ENCODE data around the gene BHMT. TPM values are rescaled to one million over a fixed set of nuclear protein-coding genes. Genes with fewer than 3 reads are reported as not detected.
A peak's percentile ranks its signal among the peaks of the same experiment; 100 is the strongest.
"Not testable (repeated sequence)": the region's sequence is repeated elsewhere in the genome, so short reads cannot be mapped to it uniquely, and the experiment has no call there.

Gene BHMT
- total RNA-seq, 1 donor from 2014 or later: not detected

DNA sequence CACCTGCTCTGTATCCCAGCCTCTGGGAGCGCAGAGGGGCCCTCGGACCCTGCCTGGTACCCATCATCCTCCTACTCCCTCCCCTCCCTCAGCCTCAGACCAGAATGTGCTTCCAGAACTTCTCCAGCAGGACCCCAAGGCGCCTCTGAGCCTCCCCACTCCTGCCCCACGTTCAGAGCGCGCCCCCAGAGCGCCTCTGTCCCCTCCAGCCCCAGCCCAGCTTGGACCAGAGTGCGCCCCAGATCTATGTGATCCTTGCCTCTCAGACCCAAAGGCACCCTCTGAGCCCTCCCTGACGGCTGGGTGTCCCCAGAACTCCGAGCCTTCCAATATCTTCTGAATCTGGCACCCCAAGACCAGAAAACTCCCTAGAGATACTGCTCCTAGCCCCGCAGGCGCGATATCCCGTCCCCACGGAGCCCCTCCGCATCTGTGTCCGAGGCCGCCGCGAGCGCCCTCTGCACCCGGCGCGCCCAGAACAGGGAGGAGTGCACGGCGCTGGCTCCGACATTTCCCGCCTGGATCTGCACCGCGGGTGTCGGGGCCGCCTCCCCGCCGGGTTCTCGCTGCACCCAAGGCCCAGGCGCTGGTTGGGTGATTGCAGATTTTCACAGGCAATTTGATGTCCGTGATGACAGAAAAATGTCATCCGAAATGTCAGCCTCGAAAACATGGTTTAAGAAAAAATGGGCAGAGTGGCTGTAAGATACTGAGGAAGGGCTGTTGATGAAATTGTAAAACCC lies 522 bp downstream of the BHMT start:
- DNase-seq: no peak

DNA sequence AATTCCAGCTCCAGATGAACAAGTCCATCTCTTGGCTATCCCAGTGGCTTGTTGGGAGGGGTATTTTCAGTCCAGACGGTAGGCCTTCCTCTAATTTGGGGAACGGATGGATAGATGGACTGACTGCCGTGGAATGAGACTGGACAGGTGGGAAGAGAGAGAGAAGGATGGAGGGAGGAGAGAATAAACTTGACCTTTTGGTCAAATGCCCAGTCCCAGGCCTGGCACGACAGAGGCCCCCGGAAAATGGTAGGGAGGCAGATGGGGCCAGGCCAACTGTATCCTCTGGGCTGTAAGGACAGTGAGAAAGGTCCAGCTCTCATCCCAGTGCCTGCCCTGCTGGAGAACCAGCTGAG lies 1.1 kb downstream of the BHMT start:
- no peak for DNase-seq

DNA sequence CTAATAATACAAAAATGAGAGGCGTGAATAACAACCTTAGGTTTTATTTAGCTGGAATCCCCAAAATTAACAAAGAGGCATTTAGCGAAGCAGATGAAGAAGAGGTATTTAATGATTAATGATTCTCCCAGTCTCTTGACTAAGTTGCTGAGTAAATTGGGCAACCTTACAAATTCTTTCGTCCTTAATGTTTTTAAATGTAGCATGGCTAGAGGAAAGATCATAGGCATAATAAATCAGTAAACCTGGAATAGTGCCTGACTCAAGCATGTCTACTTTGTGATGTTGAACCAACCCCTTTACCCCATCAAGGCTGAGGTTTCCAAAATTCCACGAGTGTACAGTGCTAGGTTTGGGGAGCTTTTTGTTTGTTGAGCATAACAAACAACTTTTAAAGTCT lies 7.9 kb downstream of the BHMT start:
- DNase-seq: no peak

DNA sequence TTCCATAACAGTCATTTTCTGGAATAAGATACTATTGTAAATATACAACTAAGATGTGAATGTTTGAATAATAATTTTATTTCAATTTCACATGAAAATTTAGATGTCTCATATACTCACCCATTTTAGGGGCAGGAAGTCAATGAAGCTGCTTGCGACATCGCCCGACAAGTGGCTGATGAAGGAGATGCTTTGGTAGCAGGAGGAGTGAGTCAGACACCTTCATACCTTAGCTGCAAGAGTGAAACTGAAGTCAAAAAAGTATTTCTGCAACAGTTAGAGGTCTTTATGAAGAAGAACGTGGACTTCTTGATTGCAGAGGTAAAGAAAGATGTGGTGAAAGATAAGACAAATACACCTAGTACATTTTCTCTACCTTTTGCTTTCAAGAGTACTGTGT lies 8.6 kb downstream of the BHMT start:
- no peak for DNase-seq

DNA sequence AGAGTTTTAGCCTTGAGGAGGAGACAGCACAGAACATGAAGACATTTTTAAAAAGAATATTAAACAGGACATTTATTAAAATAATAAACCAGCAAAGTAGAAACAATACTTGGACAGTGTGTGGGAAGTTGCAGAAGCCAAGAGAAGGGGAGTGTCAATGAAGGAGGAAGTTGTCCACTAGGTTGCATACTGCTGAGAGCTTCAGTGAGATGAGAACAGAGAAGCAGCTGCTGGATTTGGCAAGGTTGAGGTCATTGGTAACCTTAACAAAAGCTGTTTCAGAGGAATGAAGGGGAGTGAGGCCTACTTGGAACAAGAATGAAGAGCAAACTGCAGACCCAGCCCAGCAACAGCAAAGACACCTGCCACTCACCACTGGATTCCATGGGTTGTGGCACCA lies 11.4 kb downstream of the BHMT start:
- DNase-seq: no peak

DNA sequence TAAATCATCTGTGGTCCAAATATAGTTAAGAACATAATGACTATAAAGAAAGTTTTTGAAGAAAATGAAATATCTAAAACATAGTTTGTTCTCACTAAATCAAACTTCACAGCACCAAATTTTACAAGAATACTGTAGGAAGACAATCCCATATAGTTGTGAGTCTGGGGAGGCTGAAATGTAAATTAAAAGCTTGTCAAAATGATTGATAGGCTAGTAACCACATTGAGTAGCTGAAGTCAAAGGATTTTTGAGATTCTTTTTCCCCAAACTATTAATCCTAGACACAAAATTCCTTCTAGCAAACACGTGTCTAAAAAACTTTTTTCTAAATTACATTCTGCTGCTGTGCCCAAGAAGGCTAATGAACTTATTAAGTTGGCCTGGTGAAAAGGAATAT lies 13.0 kb downstream of the BHMT start:
- DNase-seq: no peak

DNA sequence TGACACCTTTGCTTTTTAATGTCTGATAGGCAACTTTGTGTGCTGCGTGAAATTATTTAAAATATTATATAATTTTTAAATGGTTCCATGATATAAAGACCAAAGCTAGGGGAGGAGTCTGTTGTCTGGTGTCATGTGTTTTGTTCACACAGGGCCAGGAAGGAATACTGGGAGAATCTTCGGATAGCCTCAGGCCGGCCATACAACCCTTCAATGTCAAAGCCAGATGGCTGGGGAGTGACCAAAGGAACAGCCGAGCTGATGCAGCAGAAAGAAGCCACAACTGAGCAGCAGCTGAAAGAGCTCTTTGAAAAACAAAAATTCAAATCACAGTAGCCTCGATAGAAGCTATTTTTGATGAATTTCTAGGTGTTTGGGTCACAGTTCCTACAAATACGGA lies 19.2 kb downstream of the BHMT start:
- no peak for DNase-seq

DNA sequence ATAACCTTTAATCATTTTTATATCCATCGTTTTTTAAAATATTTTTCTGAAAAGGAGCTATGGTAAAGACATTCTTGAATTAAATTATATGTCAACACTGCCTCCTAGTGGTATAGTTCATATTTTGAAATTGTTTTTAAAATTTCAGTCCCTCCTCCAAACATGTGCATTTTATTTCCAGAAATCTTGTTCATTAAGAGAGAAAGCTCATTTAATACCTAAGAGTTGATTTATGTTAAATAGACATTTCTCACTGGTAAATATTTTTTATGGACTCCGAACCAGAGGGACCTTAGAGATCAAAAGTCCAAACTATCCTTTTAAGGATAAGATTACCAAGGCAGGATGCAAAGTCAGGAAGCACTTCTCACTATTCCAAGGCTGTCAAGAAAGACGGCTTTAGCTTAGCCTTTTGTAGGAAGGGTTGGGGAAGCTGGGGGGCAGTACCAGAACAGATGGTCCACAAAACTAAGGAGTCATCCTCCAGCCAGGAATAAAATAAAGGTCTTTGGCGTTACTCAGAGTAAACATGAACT lies 21.6 kb downstream of the BHMT start:
- peak; percentile 66 for DNase-seq

DNA sequence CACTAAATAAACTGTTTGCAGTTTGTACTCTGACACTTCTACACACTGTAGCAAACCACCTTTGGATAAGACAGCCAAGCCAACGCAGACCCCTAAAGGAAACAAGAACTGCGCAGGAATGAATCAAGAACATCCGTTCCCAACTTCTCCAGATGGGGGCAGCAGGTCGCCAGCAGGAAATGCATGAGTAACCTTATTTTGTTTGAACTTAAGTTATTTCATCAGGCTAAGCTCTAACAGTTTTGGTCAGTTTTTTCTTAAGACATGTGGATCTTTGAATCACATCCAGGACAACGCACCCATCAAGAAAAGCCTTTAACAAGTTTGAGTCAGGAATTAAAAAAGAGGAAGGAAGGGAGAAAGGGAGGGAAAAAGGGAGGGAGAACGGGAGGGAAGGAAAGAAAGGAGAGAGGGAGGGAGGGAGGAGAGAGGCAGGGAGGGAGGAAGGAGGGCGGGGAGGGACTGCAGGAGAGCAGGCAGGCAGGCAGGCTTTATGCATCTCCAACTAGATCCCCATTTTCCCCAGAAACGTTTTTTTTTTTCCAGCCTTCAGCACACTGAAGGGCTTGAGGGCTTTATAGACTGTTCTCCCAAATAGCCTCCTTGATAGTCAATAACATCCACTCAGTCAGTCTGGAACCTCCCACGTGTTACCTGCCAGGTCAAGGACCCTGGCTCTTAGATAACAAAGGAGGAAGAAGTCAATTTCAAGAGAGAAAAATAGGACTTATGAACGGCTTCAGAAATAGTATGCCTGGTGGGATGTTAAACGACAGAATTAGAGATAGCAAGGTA lies 22.2 kb downstream of the BHMT start:
- DNase-seq: peak; percentile 81

DNA sequence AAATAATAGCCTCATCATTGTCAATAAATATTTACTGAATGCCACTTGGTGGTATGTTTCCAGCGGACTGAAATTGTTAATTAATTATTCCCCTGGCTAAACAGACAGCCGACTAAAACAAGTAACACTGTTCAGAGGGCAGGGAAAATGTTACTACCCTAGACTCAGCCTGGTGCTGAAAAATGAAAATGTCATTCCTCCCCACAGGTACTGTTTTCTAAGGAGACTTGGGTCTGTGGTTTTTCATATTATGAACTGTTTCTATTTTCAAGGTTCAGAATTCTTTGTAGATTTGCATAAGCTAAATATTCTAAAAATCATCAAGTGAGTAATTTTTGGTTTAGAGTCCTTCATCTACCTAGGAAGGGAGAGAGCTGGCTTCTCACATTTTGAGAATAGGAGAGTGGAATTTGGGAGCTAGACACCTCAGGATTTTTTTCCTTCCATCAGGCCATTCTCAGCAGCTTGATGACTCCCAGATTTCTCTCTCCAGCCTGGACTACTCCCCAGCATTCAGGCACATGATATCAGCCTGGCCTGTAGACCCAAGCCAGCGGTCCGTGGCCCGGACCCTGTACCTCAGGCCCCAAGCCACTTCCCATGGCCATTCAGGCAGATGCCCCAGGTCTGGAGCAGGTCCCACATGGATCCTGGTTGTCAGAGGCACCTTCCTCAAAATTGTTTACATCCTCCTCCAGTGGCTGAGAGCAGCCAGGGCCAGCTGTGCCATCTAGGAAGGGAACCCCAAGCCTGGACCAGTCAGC lies 24.4 kb downstream of the BHMT start:
- DNase-seq: no peak

DNA sequence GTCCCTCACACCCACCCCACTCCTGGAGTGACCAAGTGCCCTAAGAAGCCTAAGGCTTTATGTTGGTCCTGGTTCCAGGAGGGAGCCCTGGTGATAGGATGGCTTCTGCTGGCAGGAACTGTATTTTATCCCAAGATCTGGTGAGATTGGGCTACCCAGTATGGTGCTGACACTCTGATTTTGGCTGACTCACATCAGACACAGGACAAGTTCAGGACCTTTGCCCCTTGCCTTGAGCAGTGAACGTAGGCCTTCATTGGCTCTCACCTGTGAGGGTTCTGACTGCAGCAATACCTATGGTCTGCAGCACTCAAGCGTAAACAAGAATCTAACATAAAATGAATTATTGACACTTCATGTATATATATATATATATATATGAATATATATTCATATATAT lies 25.0 kb downstream of the BHMT start:
- DNase-seq: no peak

DNA sequence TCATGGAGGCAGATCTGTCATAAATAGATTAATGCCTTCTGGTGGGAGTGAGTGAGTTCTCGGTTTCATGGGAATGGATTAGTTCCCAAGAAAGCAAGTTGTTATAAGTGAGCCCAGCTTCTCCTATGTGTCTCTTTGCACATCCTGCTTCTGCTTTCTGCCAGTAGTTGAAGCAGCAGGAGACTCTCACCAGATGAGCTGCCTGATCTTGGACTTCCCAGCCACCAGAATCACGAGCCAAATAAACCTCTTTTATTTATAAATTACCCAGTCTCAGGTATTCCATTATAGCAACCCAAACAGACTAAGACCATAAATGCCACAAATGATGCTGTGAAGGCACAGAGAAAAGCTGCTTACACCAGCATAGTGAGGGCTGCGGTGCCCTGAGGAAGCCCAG lies 28.9 kb downstream of the BHMT start:
- no peak for DNase-seq

DNA sequence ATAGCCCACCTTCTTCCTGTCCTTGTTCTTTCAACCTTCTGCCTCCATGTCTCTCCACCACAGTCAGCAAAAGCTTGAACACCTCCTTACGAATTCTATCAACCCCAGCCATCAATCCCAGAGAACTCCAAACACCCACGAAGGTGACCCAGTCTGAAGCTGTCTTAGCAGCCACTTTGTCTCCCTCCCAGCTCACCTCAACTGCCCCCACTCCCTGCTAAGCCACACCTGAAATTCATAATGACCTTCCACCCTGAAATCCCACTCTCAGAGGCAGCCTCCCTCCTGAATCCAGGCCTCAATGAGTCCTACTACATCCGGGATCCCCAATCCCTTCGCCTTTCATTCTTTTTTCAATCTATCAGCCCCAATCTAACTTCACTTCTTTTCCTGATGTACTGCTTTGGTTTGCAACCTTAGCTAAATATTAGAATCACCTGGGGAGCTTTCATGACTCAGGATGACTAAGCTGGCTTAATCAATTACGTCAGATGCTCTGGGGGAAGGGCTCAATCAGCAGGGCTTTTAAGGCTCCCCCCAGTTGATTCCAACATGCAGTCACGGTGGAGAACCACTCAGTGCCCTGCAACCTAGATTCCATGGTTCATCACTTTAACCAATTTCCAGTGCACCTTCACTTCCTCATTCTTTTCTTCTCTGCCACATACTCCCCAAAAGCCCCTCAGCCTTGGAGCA lies 32.2 kb downstream of the BHMT start:
- no peak for DNase-seq

DNA sequence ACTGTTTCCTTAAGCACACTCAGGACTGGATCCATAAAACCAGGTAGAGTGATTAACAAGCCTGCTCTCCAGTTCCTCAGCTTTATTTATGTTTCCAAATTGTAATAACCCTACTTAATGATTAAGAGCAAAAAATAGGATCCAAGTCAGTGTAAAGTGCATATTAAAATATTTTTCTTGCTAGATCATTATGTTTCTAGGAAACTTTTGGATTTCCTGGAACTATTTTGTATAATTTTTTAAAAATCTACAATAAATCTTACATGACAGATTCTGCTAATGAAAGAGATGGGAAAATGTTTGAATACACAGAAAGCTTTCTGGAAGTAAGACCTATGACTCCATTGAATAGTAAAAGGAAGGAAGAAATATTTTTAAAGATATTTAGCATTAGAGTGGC lies 35.5 kb downstream of the BHMT start:
- DNase-seq: no peak

DNA sequence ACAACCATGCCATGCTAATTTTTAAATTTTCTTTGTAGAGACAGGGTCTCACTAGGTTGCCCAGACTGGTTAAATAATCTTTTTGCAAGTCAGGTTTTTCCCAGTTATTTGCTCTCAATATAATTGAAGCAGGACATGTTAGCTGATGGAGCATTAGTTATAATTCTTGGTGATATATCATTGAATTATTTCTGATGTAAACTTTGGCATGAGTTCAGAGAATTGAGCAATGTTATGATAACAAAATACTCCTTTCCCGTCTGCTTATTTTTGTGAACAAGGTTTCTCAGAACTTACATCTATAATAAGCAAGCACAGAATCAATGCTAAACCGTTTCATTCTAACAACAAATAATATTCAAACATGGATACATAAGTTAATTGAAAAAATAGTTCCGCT lies 37.8 kb downstream of the BHMT start:
- no peak for DNase-seq

DNA sequence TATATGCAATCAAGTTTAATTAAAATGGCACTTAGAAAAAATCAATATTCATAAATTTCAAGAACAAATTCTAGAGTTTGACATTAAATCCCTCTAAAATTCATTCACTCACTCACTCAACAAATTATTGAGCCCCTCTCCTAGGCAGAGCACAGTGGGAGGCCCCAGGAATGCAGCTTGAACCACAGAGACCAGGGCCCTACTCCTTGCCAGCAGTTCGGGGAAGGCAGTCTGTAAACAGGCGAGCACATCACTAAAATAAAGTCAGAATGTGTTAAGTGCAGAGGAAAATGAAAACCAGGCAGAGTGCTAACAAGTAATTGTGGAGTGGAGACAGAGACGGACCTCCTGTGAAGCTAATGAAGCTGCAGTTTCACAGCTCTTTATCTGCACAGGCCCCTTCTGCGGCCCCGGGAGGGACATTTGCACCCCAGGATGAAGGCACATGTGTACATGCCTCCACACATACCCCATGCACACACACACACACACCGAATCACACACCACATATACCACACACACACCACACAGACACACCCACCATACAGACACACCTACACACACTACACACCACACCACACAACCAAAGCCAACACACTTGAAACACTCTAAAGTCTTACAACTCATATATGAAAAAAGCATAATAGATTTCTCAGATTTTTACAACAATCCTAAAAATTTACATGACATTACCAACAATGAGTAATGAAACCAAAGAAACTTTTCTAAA lies 40.5 kb downstream of the BHMT start:
- DNase-seq: no peak

DNA sequence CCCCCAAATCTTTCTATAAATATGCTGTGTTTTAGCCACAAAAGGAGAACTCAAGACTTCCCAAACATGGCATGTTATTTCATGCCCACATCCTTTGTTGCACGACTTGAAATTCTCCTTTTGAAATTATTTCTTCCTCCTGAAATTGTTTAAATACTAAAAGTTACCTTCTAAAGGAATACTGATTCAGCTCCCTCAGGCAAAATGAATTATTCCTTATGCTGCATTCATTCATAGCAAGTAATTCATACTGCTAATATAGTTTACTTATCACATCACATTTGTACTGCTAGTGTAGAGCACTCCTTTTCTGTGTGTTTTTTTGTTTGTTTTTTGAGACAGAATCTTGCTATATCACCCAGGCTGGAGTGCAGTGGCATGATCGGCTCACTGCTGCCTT lies 45.7 kb downstream of the BHMT start:
- no peak for DNase-seq

DNA sequence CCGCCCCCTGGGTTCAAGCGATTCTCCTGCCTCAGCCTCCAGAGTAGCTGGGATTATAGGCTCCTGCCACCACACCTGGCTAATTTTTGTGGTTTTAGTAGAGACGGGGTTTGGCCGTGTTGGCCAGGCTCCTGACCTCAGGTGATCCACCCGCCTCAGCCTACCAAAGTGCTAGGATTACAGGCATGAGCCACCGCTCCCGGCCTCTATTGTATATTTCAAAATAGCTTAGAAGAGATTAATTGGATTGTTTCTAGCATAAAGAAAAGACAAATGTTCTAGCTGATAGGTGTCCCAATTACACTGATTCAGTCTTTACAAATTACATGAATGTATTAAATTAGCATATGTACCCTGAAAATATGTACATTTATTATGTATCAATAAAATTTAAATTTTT lies 50.0 kb downstream of the BHMT start:
- not testable (repeated sequence) for DNase-seq

DNA sequence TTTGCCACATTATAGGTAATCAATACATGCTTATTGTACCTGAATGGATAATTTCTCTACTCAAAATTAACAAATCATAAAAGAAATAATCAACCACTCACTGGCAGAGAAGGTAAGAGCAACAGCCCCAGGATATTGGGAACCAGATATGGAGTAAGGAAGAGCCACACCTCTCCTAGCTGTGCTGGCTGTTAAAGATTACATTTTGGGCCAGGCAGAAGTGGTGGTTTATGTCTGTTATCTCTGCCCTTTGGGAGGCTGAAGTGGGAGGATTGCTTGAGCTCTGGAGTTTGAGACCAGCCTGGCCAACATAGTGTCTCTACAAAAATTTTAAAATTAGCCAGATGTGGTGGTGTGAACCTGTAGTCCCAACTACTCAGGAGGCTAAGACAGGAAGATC lies 56.4 kb downstream of the BHMT start:
- no peak for DNase-seq

DNA sequence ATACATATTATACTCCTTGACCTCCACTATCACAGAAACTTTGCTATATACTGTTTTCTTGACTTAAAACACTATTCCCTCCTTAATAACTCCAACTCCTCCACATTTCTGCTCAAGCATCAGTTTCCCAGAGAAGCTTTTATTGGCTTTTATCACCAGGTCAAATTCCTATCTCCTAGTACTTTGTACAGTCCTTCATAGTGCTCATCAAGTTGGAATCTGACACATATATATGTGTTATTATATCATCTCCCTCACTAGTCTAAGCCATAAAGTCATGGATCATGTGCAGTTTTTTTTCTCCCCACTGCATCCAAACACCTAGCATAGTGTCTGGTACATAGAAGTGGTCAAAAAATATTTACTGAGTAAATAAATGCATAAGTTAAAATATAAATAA lies 59.1 kb downstream of the BHMT start:
- DNase-seq: no peak

DNA sequence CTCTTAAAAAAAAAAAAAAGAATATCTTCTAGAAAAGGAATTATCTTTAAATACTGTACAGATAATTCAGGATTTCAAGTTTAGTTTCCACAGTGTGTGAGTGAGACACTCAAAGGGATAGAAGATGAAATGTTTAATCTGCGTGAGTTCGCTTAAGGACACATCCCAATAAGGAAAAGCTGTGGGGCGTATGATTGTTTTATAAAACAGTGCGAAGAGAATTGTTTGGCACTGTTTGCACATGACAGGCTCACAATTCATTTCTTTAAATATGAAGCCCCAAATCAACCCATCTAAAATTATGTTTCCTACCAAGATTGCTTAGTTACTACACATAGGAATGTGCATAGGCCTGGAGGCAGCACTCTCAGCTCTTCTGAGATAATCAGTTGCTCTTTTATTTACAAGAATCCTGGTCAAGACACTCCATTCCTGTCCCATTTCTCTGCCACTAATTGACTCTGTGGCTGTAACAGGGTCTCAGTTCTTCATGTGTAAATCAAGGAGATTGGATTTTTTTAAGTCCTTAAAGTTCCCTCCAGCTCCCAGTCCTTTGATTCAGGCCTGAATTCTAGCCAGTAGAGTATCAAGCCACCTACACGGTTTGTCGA lies 60.1 kb downstream of the BHMT start:
- DNase-seq: no peak

DNA sequence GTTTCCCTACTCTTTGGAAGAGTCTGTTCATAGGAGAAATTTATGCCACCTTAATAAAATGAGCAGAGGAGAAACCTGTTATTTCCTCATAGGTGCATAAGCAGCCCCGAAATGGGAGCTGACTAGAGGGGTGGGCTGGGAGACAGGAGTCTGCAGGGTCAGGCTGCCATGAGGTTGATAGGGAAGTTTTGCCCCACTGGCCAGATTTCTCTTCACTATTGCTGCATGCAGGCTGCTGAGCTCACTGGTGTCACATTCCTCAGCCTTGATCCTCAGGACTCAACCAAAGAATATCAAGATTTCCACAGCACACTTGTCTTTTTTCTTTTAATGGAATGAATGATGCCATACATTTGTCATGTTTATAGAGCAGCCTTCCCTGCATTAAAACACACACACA lies 60.7 kb downstream of the BHMT start:
- no peak for DNase-seq

All from dermis blood vessel endothelial cell (primary cell).